ENCODE measurements around the gene RALGPS1. TPM values are rescaled to one million over a fixed set of nuclear protein-coding genes. Genes with fewer than 3 reads are reported as not detected.

Gene RALGPS1
- total RNA-seq, 6 donors from 2014 or later, result 12.3 to 52.4 (median 17.1) TPM

DNA sequence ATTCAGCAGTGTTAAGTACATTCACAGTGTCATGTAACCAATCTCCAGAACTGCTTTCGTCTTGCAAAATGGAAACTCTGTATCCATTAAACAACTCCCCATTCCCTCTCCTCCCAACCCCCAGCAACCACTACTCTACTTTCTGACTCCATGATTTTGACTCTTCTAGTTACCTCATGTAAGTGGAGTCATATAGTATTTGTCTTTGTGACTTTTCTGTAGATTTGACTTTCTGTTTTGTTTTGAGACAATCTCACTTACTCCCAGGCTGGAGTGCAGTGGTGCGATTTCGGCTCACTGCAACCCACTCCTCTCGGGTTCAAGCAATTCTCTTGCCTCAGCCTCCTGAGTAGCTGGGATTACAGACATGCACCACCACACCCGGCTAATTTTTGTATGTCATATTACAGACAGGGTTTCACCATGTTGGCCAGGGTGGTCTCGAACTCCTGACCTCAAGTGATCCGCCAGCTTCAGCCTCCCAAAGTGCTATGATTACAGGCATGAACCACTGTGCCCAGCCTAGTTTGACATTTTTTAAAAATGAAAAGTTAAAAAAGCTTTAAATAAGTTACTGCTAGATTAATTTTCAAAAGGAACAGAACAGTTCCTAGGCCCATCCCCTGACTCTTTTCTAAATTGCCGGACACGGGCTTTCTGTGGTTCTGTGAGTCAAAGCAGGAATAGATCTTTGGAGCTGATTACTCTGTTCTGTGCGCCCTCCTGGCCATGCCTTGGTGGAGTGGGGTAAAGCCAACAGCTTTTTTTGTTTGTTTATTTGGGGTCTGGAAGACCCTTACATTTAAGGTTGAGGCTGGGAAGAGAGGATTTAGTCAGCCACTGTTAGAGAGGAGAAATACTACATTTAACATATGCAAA is 59.3 kb downstream of the RALGPS1 start:
- Histone ChIP-seq H3K27me3 (no peaks in the 10 kb centered on the region), H3K4me1 (peaks cover 0 to 7% (median 5%) of the 10 kb centered on the region in 4 donors), H3K4me3 (no peak overlapping the region), H3K9me3 (no peaks in the 10 kb centered on the region), H3K36me3 (peaks cover 0 to 3% (median 0%) of the 10 kb centered on the region in 4 donors), H3K27ac (no peak overlapping the region)
- WGBS, 2 donors, result 96 to 97% methylated on average over 10 of the region's 10 CpGs
- DNase-seq, result no peak
- TF ChIP-seq POLR2AphosphoS5 (IDR thresholded peaks at IDR 0.05) (no peak), POLR2A (IDR thresholded peaks at IDR 0.05) (no peak), EP300 (IDR thresholded peaks at IDR 0.05) (no peak)
- TF ChIP-seq, protein P1, sequence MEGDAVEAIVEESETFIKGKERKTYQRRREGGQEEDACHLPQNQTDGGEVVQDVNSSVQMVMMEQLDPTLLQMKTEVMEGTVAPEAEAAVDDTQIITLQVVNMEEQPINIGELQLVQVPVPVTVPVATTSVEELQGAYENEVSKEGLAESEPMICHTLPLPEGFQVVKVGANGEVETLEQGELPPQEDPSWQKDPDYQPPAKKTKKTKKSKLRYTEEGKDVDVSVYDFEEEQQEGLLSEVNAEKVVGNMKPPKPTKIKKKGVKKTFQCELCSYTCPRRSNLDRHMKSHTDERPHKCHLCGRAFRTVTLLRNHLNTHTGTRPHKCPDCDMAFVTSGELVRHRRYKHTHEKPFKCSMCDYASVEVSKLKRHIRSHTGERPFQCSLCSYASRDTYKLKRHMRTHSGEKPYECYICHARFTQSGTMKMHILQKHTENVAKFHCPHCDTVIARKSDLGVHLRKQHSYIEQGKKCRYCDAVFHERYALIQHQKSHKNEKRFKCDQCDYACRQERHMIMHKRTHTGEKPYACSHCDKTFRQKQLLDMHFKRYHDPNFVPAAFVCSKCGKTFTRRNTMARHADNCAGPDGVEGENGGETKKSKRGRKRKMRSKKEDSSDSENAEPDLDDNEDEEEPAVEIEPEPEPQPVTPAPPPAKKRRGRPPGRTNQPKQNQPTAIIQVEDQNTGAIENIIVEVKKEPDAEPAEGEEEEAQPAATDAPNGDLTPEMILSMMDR (IDR thresholded peaks at IDR 0.05), result no peak
- no peak for ATAC-seq (ENCODE audit: low FRiP score in 2 of 2)

DNA sequence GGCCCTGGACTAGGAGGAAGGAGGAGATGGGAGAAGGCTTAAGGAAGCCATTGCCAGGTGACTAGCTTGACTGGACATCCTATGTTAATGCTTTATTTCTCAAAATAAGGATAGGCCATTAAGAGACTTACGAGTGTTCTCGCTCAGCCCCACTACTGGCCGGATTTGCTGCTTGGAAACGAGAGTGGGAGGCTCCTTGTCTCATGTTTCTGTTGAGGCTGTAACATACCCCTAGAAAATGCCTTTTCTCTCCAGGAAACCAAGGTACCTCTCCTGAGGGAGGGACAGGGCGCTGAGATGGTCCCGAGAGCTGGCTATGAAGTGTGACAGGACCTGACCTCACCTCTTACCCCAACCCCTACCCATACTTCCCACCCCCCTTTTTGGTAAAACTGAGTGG is 60.0 kb downstream of the RALGPS1 start:
- Histone ChIP-seq H3K4me3 (no peak overlapping the region), H3K9me3 (no peaks in the 10 kb centered on the region), H3K36me3 (peaks cover 0 to 3% (median 0%) of the 10 kb centered on the region in 4 donors), H3K4me1 (peaks cover 0 to 7% (median 5%) of the 10 kb centered on the region in 4 donors), H3K27me3 (no peaks in the 10 kb centered on the region), H3K27ac (peak overlapping the region in 1 of 4 donors; percentile 36)
- DNase-seq (no peak), ATAC-seq (ENCODE audit: low FRiP score in 2 of 2) (no peak)
- TF ChIP-seq POLR2A (IDR thresholded peaks at IDR 0.05) (no peak), EP300 (IDR thresholded peaks at IDR 0.05) (no peak)
- TF ChIP-seq, protein P1 (IDR thresholded peaks at IDR 0.05), result no peak
- 86 to 88% methylated on average over 6 of the region's 6 CpGs for WGBS, 2 donors

DNA sequence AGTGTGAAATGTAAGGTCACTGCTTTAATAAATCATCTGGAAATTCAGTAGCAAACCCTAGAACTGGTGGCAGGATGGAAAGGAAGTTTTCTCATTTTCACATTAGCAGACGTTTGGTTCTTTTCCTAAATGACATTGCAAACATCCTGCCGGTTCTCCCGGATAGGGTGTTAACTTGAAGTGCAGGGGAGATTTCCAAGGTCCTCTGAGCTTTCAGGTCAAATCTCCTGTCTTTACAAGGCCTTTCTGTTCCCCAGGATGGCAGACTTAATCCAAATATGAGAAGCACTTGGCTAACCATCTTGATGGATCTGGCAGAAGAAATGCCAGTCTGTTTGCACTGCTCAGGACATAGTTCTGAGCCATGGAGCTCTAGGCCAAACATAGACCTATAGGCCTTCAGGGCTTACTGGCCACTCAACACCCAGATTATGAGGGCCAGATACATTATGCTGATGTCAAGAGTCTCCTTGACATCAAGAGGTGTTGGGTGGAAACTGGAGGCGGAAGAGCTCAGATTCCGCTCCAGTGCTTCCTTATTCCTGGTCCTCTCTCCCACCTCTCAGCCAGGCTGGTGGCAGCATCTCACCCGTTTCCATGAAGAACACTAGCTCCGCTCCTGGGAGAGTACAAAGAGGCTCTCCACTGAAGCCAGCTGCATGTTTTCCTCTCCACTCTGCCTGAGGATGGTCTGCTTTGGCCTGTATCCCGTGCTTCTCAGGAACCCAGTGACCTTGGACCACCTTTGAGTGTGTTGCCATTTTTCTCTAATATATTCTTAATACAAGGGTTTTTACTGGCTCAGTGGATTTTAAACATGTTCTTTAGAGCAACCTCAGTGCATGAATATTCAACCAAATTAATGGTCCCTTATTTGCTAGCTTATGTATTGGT is 61.0 kb downstream of the RALGPS1 start:
- no peaks in the 10 kb centered on the region for H3K9me3 ChIP-seq
- no peaks in the 10 kb centered on the region for H3K27me3 ChIP-seq
- no peak overlapping the region for H3K4me3 ChIP-seq
- TF ChIP-seq POLR2A (IDR thresholded peaks at IDR 0.05) (no peak), POLR2AphosphoS5 (IDR thresholded peaks at IDR 0.05) (peak in 1 of 2 donors; percentile 31)
- DNase-seq (no peak), ATAC-seq (ENCODE audit: low FRiP score in 2 of 2) (no peak)
- peaks cover 0 to 7% (median 5%) of the 10 kb centered on the region in 4 donors for H3K4me1 ChIP-seq
- H3K27ac ChIP-seq, result peak overlapping the region in 1 of 4 donors; percentile 36
- H3K36me3 ChIP-seq, result peaks cover 0 to 3% (median 0%) of the 10 kb centered on the region in 4 donors
- WGBS, 2 donors, result 62 to 72% methylated on average over 8 of the region's 8 CpGs

DNA sequence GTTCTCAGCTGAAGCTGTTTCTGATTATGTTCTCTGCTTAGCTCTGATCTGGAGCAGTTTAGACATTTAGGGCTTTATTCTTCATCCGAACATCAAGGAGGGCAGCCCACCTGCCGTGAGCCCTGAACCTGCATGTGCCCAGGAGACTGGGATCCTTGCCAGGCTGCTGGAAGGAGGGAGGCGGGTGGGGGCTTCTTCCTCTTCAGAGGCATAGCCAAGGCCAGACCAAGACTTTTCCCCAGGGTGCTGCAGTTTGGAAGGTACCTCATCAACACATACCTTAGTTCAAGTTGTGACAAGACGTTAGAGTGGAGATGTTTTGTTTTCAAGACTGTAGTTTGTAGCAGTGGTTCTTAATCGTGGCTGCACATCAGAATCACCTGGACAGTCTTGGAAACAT is 64.9 kb downstream of the RALGPS1 start:
- no peak overlapping the region for H3K27ac ChIP-seq
- no peaks in the 10 kb centered on the region for H3K27me3 ChIP-seq
- H3K36me3 ChIP-seq, result peaks cover 0 to 3% (median 0%) of the 10 kb centered on the region in 4 donors
- no peak for ATAC-seq (ENCODE audit: low FRiP score in 2 of 2)
- no peak for DNase-seq
- H3K9me3 ChIP-seq, result no peaks in the 10 kb centered on the region
- no peak overlapping the region for H3K4me3 ChIP-seq
- TF ChIP-seq POLR2AphosphoS5 (IDR thresholded peaks at IDR 0.05) (no peak), EP300 (IDR thresholded peaks at IDR 0.05) (no peak), POLR2A (IDR thresholded peaks at IDR 0.05) (no peak)
- 63 to 82% methylated on average over 5 of the region's 5 CpGs for WGBS, 2 donors
- H3K4me1 ChIP-seq, result peaks cover under 1 to 7% (median 5%) of the 10 kb centered on the region in 4 donors

DNA sequence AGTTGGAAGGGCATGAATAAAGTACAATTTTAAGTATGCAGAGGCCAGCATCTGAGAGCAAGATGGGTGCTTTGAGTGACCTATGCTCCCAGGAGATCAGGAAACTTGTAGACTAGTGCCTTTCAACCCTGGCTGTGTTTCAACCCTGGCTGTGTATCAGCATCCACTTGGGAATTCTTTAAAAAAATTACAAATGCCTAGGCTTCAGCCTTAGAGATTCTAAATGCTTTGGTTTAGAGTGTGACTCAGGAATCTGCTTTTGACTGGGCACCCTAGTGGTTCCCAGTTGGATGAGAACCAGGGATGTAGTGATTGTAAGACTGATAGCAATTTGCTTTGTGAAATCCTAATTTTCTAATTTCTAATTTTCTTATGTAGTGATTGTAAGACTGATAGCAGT is 65.6 kb downstream of the RALGPS1 start:
- Histone ChIP-seq H3K27ac (no peak overlapping the region), H3K27me3 (no peaks in the 10 kb centered on the region), H3K36me3 (peaks cover 0 to 3% (median 0%) of the 10 kb centered on the region in 4 donors), H3K9me3 (no peaks in the 10 kb centered on the region), H3K4me3 (no peak overlapping the region), H3K4me1 (peaks cover 7 to 13% (median 12%) of the 10 kb centered on the region in 4 donors)
- TF ChIP-seq POLR2AphosphoS5 (IDR thresholded peaks at IDR 0.05) (no peak), POLR2A (IDR thresholded peaks at IDR 0.05) (no peak), EP300 (IDR thresholded peaks at IDR 0.05) (no peak)
- TF ChIP-seq, protein P1 (IDR thresholded peaks at IDR 0.05), result no peak
- DNase-seq, result no peak
- no peak for ATAC-seq (ENCODE audit: low FRiP score in 2 of 2)
